Liver (tissue), 9 donors: ENCODE measurements around the gene CMTM1. TPM values are rescaled to one million over a fixed set of nuclear protein-coding genes. Genes with fewer than 3 reads are reported as not detected.

ENCODE experiments used
- DNase-seq: peaks from one replicate; pipeline ENCODE4 v3.0.0-alpha.2; 2017; ENCODE audit warnings: low spot score
- H3K27ac ChIP-seq, 2 donors: one replicate each; pipeline ENCODE4 v1.7.0; 2013; ENCODE audit warnings: inconsistent platforms in 2 of 2, low read length in 2 of 2, control low read depth in 1 of 2, low read depth in 1 of 2, mild to moderate bottlenecking in 1 of 2
- H3K27me3 ChIP-seq, 4 donors: one replicate each; pipeline versions ENCODE4 v1.6.1 to v1.7.0; 2013; ENCODE audit warnings: low read length in 3 of 4, inconsistent platforms in 1 of 4, mild to moderate bottlenecking in 1 of 4, moderate library complexity in 1 of 4; ENCODE audit not compliant: control insufficient read depth in 4 of 4, insufficient read depth in 4 of 4
- H3K36me3 ChIP-seq, 4 donors: one replicate each; pipeline versions ENCODE4 v1.6.1 to v1.7.0; 2013; ENCODE audit warnings: low read length in 3 of 4, mild to moderate bottlenecking in 3 of 4, low read depth in 1 of 4, moderate library complexity in 1 of 4; ENCODE audit not compliant: control insufficient read depth in 4 of 4, insufficient read depth in 3 of 4
- H3K4me1 ChIP-seq, 4 donors: one replicate each; pipeline versions ENCODE4 v1.6.1 to v1.7.0; 2013; ENCODE audit warnings: low read length in 3 of 4, mild to moderate bottlenecking in 3 of 4, moderate library complexity in 1 of 4; ENCODE audit not compliant: control insufficient read depth in 4 of 4, insufficient read depth in 4 of 4
- H3K4me3 ChIP-seq, 3 donors: one replicate each; pipeline versions ENCODE4 v1.6.1 to v1.7.0; 2013; ENCODE audit warnings: low read length in 3 of 3, control low read depth in 1 of 3, low read depth in 1 of 3, mild to moderate bottlenecking in 1 of 3
- H3K9ac ChIP-seq, 2 donors: one replicate each; pipeline ENCODE4 v1.7.0; 2013; ENCODE audit warnings: low read length in 2 of 2, mild to moderate bottlenecking in 2 of 2, moderate library complexity in 2 of 2, control low read depth in 1 of 2, low read depth in 1 of 2
- H3K9me3 ChIP-seq, 4 donors: one replicate each; pipeline versions ENCODE4 v1.6.1 to v1.7.0; 2013; ENCODE audit warnings: low read length in 3 of 4; ENCODE audit not compliant: control insufficient read depth in 4 of 4
- EGR1 ChIP-seq, 2 donors: IDR thresholded peaks; 2 replicates each; pipeline ENCODE4 v1.6.1; 2016 to 2018; ENCODE audit warnings: antibody characterized with exemption in 2 of 2, low read depth in 2 of 2
- FOXA1 ChIP-seq: IDR thresholded peaks from 2 replicates; pipeline ENCODE4 v1.6.1; 2016; ENCODE audit warnings: antibody characterized with exemption
- FOXA2 ChIP-seq: IDR thresholded peaks from 2 replicates; pipeline ENCODE4 v1.6.1; 2016; ENCODE audit warnings: antibody characterized with exemption
- GABPA ChIP-seq, 2 donors: IDR thresholded peaks in 1 of 2; conservative IDR thresholded peaks in 1 of 2; 2 replicates each; pipeline ENCODE4 v1.6.1; 2016; ENCODE audit warnings: antibody characterized with exemption in 2 of 2, mild to moderate bottlenecking in 1 of 2, moderate library complexity in 1 of 2
- HNF4G ChIP-seq: IDR thresholded peaks from 2 replicates; pipeline ENCODE4 v1.6.1; 2016; ENCODE audit warnings: antibody characterized with exemption
- RAD21 ChIP-seq, 2 donors: IDR thresholded peaks; 2 replicates each; pipeline ENCODE4 v1.6.1; 2016; ENCODE audit warnings: antibody characterized with exemption in 2 of 2, mild to moderate bottlenecking in 2 of 2
- RXRA ChIP-seq, 2 donors: IDR thresholded peaks; 2 replicates each; pipeline ENCODE4 v1.6.1; 2017 to 2018; ENCODE audit warnings: antibody characterized with exemption in 2 of 2, mild to moderate bottlenecking in 1 of 2
- SP1 ChIP-seq: IDR thresholded peaks from 2 replicates; pipeline ENCODE4 v1.6.1; 2018; ENCODE audit warnings: antibody characterized with exemption, mild to moderate bottlenecking
- TAF1 ChIP-seq: conservative IDR thresholded peaks from 2 replicates; pipeline ENCODE4 v1.6.1; 2016; ENCODE audit warnings: antibody characterized with exemption, mild to moderate bottlenecking
- YY1 ChIP-seq: IDR thresholded peaks from 2 replicates; pipeline ENCODE4 v1.6.1; 2016; ENCODE audit warnings: antibody characterized with exemption, mild to moderate bottlenecking
- WGBS: extraction: QIAGEN DNeasy Blood & Tissue Kit; methylation state at CpG from one replicate; pipeline ENCODE4 v1.1.7; 2013; 5-methylcytosine and 5-hydroxymethylcytosine counted together
- polyA plus RNA-seq, 2 donors: library from polyadenylated mRNA; stranded (reverse) in 1 of 2; unstranded in 1 of 2; fragments of 200-250 nt in 1 of 2; fragments of >200 nt in 1 of 2; fragmentation: Nextera tagmentation in 1 of 2; extraction: Ambion mirVana in 1 of 2; gene quantifications; one replicate each; pipeline versions ENCODE4 v1.2.1 to v1.2.3, GENCODE V29; 2013 to 2015
- total RNA-seq, 2 donors: library from RNA; depleted of rRNA; stranded (reverse); fragments of >200 nt; gene quantifications; one replicate each; pipeline ENCODE4 v1.2.3, GENCODE V29; 2014
- TF ChIP-seq, protein P1 (sequence below): IDR thresholded peaks from 2 replicates; pipeline ENCODE4 v1.6.1; 2016; ENCODE audit warnings: antibody characterized with exemption
- TF ChIP-seq, protein P2 (sequence below): fragments of 150-350 bp; IDR thresholded peaks from 2 replicates; pipeline ENCODE4 v1.5.1; 2017; ENCODE audit warnings: improper control_type of control experiment, low read depth, low read length; ENCODE audit not compliant: missing input control
- TF ChIP-seq, protein P3 (sequence below): IDR thresholded peaks from 2 replicates; pipeline ENCODE4 v1.6.1; 2016; ENCODE audit warnings: antibody characterized with exemption
- TF ChIP-seq, protein P4 (sequence below): IDR thresholded peaks from 2 replicates; pipeline ENCODE4 v1.6.1; 2016; ENCODE audit warnings: antibody characterized with exemption
- TF ChIP-seq, protein P5 (sequence below): IDR thresholded peaks from 2 replicates; pipeline ENCODE4 v1.6.1; 2016; ENCODE audit warnings: antibody characterized with exemption, mild to moderate bottlenecking
- donor health status: healthy.
- donor health status: healthy.
- donor health status: healthy.
- donor health status: healthy.
- donor health status: healthy.

CMTM1 gene
- total and polyA plus RNA-seq, 4 donors = 0.32 to 0.84 (median 0.49) TPM

DNA sequence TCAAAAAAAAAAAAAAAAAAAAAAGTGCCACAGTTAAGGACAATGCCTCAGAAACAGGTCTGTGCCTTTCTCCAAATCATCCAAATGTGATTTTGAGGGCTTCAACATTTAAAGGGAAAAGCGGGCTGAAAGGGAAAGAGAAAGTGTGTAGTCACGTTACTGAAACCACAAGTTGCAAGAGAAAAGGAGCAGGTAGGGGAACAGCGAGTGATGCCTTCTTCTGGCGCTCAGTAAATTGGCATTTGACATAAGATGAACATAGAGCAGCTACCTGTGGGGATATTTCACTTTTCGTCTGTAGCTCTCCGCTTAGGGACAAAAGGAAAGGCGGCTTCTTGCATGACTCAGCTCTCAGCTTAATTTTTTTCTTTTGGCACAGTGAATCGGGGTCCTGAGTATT, 24.1 kb downstream of the CMTM1 start:
- Histone ChIP-seq H3K9me3 (no peaks in the 10 kb centered on the region), H3K36me3 (no peaks in the 10 kb centered on the region), H3K27me3 (no peaks in the 10 kb centered on the region), H3K4me1 (no peaks in the 10 kb centered on the region), H3K9ac (no peak overlapping the region), H3K27ac (no peak overlapping the region), H3K4me3 (no peak overlapping the region)
- TF ChIP-seq RAD21 (IDR thresholded peaks at IDR 0.05) (no peak), SP1 (no peak)
- DNase-seq = no peak
- 81% methylated on average over 8 of the region's 8 CpGs for WGBS

DNA sequence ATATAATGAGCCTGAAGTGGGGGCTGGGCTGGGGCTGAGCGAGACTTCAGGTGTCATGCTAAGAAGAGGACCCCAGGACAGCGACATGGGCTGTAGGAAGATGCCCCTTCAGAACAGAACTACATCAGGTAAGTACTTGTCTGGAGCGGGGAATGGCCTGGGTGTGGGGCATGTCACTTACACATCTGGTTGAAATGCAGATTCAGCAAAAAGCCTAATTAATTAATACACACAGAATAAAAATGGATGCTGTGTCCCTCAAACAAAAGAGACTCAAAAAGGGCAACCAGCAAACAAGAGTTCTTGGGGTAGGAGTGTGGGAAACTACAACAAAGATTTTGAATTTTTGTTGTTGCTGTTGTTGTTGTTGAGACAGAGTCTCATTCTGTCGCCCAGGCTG, 24.8 kb downstream of the CMTM1 start:
- 98% methylated on average over 4 of the region's 4 CpGs for WGBS
- no peaks in the 10 kb centered on the region for H3K4me1 ChIP-seq
- H3K27ac ChIP-seq = no peak overlapping the region
- H3K36me3 ChIP-seq = no peaks in the 10 kb centered on the region
- no peak overlapping the region for H3K9ac ChIP-seq
- TF ChIP-seq SP1 (no peak), FOXA2 (no peak), FOXA1 (no peak), TAF1 (no peak), RXRA (IDR thresholded peaks at IDR 0.05) (no peak), EGR1 (IDR thresholded peaks at IDR 0.05; ENCODE audit: low read depth in 2 of 2) (no peak), GABPA (IDR thresholded peaks at IDR 0.05 in 1 of 2, conservative IDR thresholded peaks at IDR 0.05 in 1 of 2) (no peak), HNF4G (no peak), YY1 (no peak)
- TF ChIP-seq, protein P1, sequence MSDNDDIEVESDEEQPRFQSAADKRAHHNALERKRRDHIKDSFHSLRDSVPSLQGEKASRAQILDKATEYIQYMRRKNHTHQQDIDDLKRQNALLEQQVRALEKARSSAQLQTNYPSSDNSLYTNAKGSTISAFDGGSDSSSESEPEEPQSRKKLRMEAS = no peak
- TF ChIP-seq, protein P2, sequence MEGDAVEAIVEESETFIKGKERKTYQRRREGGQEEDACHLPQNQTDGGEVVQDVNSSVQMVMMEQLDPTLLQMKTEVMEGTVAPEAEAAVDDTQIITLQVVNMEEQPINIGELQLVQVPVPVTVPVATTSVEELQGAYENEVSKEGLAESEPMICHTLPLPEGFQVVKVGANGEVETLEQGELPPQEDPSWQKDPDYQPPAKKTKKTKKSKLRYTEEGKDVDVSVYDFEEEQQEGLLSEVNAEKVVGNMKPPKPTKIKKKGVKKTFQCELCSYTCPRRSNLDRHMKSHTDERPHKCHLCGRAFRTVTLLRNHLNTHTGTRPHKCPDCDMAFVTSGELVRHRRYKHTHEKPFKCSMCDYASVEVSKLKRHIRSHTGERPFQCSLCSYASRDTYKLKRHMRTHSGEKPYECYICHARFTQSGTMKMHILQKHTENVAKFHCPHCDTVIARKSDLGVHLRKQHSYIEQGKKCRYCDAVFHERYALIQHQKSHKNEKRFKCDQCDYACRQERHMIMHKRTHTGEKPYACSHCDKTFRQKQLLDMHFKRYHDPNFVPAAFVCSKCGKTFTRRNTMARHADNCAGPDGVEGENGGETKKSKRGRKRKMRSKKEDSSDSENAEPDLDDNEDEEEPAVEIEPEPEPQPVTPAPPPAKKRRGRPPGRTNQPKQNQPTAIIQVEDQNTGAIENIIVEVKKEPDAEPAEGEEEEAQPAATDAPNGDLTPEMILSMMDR = no peak
- TF ChIP-seq, protein P3, sequence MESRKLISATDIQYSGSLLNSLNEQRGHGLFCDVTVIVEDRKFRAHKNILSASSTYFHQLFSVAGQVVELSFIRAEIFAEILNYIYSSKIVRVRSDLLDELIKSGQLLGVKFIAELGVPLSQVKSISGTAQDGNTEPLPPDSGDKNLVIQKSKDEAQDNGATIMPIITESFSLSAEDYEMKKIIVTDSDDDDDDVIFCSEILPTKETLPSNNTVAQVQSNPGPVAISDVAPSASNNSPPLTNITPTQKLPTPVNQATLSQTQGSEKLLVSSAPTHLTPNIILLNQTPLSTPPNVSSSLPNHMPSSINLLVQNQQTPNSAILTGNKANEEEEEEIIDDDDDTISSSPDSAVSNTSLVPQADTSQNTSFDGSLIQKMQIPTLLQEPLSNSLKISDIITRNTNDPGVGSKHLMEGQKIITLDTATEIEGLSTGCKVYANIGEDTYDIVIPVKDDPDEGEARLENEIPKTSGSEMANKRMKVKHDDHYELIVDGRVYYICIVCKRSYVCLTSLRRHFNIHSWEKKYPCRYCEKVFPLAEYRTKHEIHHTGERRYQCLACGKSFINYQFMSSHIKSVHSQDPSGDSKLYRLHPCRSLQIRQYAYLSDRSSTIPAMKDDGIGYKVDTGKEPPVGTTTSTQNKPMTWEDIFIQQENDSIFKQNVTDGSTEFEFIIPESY = no peak
- TF ChIP-seq, protein P4, sequence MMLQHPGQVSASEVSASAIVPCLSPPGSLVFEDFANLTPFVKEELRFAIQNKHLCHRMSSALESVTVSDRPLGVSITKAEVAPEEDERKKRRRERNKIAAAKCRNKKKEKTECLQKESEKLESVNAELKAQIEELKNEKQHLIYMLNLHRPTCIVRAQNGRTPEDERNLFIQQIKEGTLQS = no peak
- TF ChIP-seq, protein P5, sequence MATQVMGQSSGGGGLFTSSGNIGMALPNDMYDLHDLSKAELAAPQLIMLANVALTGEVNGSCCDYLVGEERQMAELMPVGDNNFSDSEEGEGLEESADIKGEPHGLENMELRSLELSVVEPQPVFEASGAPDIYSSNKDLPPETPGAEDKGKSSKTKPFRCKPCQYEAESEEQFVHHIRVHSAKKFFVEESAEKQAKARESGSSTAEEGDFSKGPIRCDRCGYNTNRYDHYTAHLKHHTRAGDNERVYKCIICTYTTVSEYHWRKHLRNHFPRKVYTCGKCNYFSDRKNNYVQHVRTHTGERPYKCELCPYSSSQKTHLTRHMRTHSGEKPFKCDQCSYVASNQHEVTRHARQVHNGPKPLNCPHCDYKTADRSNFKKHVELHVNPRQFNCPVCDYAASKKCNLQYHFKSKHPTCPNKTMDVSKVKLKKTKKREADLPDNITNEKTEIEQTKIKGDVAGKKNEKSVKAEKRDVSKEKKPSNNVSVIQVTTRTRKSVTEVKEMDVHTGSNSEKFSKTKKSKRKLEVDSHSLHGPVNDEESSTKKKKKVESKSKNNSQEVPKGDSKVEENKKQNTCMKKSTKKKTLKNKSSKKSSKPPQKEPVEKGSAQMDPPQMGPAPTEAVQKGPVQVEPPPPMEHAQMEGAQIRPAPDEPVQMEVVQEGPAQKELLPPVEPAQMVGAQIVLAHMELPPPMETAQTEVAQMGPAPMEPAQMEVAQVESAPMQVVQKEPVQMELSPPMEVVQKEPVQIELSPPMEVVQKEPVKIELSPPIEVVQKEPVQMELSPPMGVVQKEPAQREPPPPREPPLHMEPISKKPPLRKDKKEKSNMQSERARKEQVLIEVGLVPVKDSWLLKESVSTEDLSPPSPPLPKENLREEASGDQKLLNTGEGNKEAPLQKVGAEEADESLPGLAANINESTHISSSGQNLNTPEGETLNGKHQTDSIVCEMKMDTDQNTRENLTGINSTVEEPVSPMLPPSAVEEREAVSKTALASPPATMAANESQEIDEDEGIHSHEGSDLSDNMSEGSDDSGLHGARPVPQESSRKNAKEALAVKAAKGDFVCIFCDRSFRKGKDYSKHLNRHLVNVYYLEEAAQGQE = no peak
- no peaks in the 10 kb centered on the region for H3K9me3 ChIP-seq
- no peak for DNase-seq
- H3K4me3 ChIP-seq = no peak overlapping the region
- no peaks in the 10 kb centered on the region for H3K27me3 ChIP-seq
